ENCODE measurements around the gene ADD3. TPM values are rescaled to one million over a fixed set of nuclear protein-coding genes. Genes with fewer than 3 reads are reported as not detected.

ADD3 gene
- total RNA-seq, 2 donors from 2014 or later, result 183 to 241 TPM

GRCh38 chr10:109969760-109970346 lies 37.9 kb upstream of the ADD3 start:
- Histone ChIP-seq H3K9ac (ENCODE audit: extremely low read depth, low read length, poor library complexity, severe bottlenecking) (no peak overlapping the region), H3K36me3 (ENCODE audit: control insufficient read depth, insufficient read depth, low read length) (no peaks in the 10 kb centered on the region), H3K27me3 (ENCODE audit: control insufficient read depth, insufficient read depth, low read length, poor library complexity, severe bottlenecking) (no peaks in the 10 kb centered on the region), H3K4me3 (ENCODE audit: low read length) (no peak overlapping the region), H3K4me1 (ENCODE audit: control insufficient read depth, insufficient read depth, low read length) (peaks cover 35% of the 10 kb centered on the region), H3K27ac (ENCODE audit: low read depth, low read length) (no peak overlapping the region), H3K9me3 (ENCODE audit: control insufficient read depth, low read length) (no peaks in the 10 kb centered on the region)
- WGBS, 2 experiments (ENCODE audit: insufficient coverage in 1 of 2, insufficient read length in 1 of 2), result 91 to 94% methylated on average over 8 of the region's 8 CpGs
- Mint-ChIP-seq H3K4me3 (no peak overlapping the region), H3K9me3 (no peaks in the 10 kb centered on the region), H3K4me1 (peaks cover 42% of the 10 kb centered on the region), H3K27me3 (ENCODE audit: insufficient read depth) (no peaks in the 10 kb centered on the region), H3K27ac (no peak overlapping the region), H3K36me3 (ENCODE audit: low read depth) (no peaks in the 10 kb centered on the region)
- DNase-seq, result no peak
- TF ChIP-seq, protein P1, sequence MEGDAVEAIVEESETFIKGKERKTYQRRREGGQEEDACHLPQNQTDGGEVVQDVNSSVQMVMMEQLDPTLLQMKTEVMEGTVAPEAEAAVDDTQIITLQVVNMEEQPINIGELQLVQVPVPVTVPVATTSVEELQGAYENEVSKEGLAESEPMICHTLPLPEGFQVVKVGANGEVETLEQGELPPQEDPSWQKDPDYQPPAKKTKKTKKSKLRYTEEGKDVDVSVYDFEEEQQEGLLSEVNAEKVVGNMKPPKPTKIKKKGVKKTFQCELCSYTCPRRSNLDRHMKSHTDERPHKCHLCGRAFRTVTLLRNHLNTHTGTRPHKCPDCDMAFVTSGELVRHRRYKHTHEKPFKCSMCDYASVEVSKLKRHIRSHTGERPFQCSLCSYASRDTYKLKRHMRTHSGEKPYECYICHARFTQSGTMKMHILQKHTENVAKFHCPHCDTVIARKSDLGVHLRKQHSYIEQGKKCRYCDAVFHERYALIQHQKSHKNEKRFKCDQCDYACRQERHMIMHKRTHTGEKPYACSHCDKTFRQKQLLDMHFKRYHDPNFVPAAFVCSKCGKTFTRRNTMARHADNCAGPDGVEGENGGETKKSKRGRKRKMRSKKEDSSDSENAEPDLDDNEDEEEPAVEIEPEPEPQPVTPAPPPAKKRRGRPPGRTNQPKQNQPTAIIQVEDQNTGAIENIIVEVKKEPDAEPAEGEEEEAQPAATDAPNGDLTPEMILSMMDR (conservative IDR thresholded peaks at IDR 0.05), result no peak

DNA sequence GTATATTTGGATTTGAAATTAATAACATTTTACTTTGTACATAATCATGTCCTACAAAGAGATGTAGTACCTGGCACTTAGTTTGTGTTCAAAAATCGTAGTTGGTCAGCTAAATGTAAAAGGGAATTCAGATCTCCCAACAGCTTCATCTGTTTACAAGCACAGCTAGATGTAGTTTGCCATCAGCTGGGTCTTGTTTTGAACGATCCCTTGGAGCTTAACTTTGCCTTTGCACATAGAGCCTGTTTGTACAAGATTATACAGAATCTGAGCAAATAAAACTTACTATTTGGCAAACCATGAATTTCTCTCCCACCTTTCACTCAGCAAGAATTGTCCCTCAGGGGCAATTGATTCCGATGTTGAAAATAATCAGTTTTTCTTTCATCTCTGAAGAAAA lies 36.1 kb upstream of the ADD3 start:
- no peak overlapping the region for H3K4me3 Mint-ChIP-seq
- Histone ChIP-seq H3K4me1 (ENCODE audit: control insufficient read depth, insufficient read depth, low read length) (peaks cover 33% of the 10 kb centered on the region), H3K27me3 (ENCODE audit: control insufficient read depth, insufficient read depth, low read length, poor library complexity, severe bottlenecking) (no peaks in the 10 kb centered on the region), H3K27ac (ENCODE audit: low read depth, low read length) (no peak overlapping the region), H3K9ac (ENCODE audit: extremely low read depth, low read length, poor library complexity, severe bottlenecking) (no peak overlapping the region), H3K9me3 (ENCODE audit: control insufficient read depth, low read length) (no peaks in the 10 kb centered on the region), H3K4me3 (ENCODE audit: low read length) (no peak overlapping the region), H3K36me3 (ENCODE audit: control insufficient read depth, insufficient read depth, low read length) (no peaks in the 10 kb centered on the region)
- DNase-seq, result no peak
- H3K4me1 Mint-ChIP-seq, result peaks cover 49% of the 10 kb centered on the region
- TF ChIP-seq, protein P1 (conservative IDR thresholded peaks at IDR 0.05), result no peak
- H3K27ac Mint-ChIP-seq, result no peak overlapping the region
- 87 to 100% methylated on average over 3 of the region's 3 CpGs for WGBS, 2 experiments (ENCODE audit: insufficient coverage in 1 of 2, insufficient read length in 1 of 2)
- H3K27me3 Mint-ChIP-seq (ENCODE audit: insufficient read depth), result no peaks in the 10 kb centered on the region
- no peaks in the 10 kb centered on the region for H3K36me3 Mint-ChIP-seq (ENCODE audit: low read depth)
- no peaks in the 10 kb centered on the region for H3K9me3 Mint-ChIP-seq

- H3K9ac ChIP-seq (ENCODE audit: extremely low read depth, low read length, poor library complexity, severe bottlenecking), result no peak overlapping the region
- H3K27me3 ChIP-seq (ENCODE audit: control insufficient read depth, insufficient read depth, low read length, poor library complexity, severe bottlenecking), result no peaks in the 10 kb centered on the region
- no peaks in the 10 kb centered on the region for H3K9me3 ChIP-seq (ENCODE audit: control insufficient read depth, low read length)
- 94 to 100% methylated on average over 1 of the region's 2 CpGs for WGBS, 2 experiments (ENCODE audit: insufficient coverage in 1 of 2, insufficient read length in 1 of 2)
- peaks cover 26% of the 10 kb centered on the region for H3K4me1 ChIP-seq (ENCODE audit: control insufficient read depth, insufficient read depth, low read length)
- no peaks in the 10 kb centered on the region for H3K9me3 Mint-ChIP-seq
- DNase-seq, result no peak
- H3K36me3 ChIP-seq (ENCODE audit: control insufficient read depth, insufficient read depth, low read length), result no peaks in the 10 kb centered on the region
- H3K27ac Mint-ChIP-seq, result no peak overlapping the region
- TF ChIP-seq, protein P1 (conservative IDR thresholded peaks at IDR 0.05), result no peak
- H3K27ac ChIP-seq (ENCODE audit: low read depth, low read length), result no peak overlapping the region
- H3K4me3 ChIP-seq (ENCODE audit: low read length), result no peak overlapping the region
- no peaks in the 10 kb centered on the region for H3K27me3 Mint-ChIP-seq (ENCODE audit: insufficient read depth)
- H3K36me3 Mint-ChIP-seq (ENCODE audit: low read depth), result no peaks in the 10 kb centered on the region
- H3K4me3 Mint-ChIP-seq, result no peak overlapping the region
- H3K4me1 Mint-ChIP-seq, result peaks cover 49% of the 10 kb centered on the region
Measured at GRCh38 chr10:109972372-109973001, 35.3 kb upstream of the ADD3 start.
